Peyer's patch (tissue), 4 donors: ENCODE data around the gene MATK.

ENCODE experiments used
- CTCF ChIP-seq, 6 experiments: fragments of 450-650 bp in 4 of 6; fragments of 200-600 bp in 2 of 6; sonication (generic) in 1 of 6; IDR thresholded peaks; one replicate each; pipeline ENCODE4 v1.5.1; 2017 to 2019; ENCODE audit warnings: antibody characterized with exemption in 6 of 6, mild to moderate bottlenecking in 3 of 6, moderate library complexity in 1 of 6
- POLR2A ChIP-seq, 2 donors: fragments of 450-650 bp; IDR thresholded peaks; one replicate each; pipeline ENCODE4 v1.5.1; 2017; ENCODE audit warnings: antibody characterized with exemption in 2 of 2, mild to moderate bottlenecking in 2 of 2, moderate library complexity in 2 of 2

DNA sequence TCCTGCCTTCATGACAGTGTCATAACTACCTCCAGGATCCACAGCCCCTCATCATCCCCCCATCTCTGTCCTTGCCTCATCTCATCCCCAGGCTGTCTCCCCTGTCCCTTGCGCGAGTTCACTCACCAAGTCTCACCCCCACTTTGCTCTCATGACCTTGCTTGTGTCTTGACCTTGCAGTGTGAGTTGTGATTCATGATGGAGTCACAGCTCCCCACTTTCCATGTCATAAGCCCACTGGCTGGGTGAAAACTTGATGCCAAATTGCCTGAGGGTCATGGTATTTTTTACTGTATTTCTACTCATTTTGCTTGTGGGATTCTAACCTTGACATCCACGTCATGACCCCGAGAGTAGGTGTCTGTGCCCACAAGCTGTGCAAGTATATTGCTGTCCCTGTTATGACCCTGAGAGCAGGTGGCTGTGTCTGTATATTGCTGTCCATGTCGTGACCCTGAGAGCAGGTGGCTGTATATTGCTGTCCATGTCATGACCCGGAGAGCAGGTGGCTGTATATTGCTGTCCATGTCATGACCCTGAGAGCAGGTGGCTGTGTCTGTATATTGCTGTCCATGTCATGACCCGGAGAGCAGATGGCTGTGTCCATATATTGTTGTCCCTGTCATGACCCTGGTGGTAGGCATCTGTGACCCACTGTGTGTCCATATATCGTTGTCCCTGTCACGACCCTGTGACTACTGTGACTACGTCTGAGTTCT is 48.5 kb downstream of the MATK start:
- TF ChIP-seq CTCF (IDR thresholded peaks at IDR 0.05) (no peak), POLR2A (IDR thresholded peaks at IDR 0.05) (no peak)
